ENCODE results near the gene INAFM1.

The INAFM1 gene

DNA sequence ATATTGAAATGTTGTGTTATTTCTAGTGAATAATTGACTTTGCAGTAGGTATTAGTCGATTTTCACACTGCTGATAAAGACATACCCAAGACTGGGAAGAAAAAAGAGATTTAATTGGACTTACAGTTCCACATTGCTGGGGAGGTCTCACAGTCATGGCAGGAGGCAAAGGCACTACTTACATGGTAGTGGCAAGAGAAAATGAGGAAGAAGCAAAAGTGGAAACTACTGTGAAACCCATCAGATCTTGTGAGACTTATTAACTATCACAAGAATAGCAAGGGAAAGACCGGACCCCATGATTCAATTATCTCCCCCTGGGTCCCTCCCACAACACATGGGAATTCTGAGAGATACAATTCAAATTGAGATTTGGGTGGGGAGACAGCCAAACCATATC lies 47.4 kb downstream of the INAFM1 start:
- no peak for DNase-seq (ENCODE audit: insufficient read length, low spot score)
- no peak for TF ChIP-seq POLR2A (IDR thresholded peaks at IDR 0.05; ENCODE audit: low read depth, low read length)
- FAIRE-seq, result no peak

DNA sequence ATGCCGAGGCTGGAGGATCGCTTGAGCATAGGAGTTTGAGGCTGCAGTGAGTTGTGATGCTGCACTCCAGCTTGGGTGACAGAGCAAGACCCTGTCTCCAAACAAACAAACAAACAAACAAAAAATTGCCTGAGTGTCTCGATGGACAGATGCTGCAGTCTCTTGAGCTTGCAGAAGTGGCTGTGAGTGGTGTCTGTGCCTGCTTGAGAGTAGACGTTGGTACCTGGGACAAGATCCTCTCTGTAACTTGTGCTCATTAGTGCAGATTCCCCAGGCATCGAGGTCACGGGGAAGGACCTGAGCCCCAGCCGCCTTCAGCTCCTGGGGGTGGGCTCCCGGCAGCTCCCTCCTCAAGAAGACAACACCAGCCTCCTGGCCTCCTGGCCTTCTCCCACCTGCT lies 48.7 kb downstream of the INAFM1 start:
- DNase-seq (ENCODE audit: insufficient read length, low spot score) (no peak), FAIRE-seq (no peak)
- TF ChIP-seq POLR2A (IDR thresholded peaks at IDR 0.05; ENCODE audit: low read depth, low read length), result no peak

DNA sequence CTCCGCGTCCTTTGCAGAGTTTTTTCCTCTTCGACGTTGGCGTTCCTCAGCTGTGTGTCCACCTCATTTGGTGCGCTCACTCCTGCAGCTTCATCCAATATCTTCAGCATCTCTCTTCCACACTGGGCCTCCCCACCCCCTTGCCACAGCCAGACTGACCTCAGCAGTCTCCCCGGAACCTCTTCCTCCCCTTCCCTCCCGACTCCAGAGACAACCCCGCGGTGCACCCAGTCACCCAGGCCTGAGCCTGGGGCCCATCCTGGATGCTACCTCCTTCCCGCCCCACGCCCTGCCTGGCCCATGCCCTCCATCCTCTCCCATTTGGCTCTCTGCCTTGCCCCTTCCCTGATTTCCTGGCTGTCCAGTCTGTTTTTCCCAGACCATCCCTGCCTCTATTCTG lies 49.2 kb downstream of the INAFM1 start:
- no peak for FAIRE-seq
- DNase-seq (ENCODE audit: insufficient read length, low spot score), result no peak
- TF ChIP-seq POLR2A (IDR thresholded peaks at IDR 0.05; ENCODE audit: low read depth, low read length), result no peak

DNA sequence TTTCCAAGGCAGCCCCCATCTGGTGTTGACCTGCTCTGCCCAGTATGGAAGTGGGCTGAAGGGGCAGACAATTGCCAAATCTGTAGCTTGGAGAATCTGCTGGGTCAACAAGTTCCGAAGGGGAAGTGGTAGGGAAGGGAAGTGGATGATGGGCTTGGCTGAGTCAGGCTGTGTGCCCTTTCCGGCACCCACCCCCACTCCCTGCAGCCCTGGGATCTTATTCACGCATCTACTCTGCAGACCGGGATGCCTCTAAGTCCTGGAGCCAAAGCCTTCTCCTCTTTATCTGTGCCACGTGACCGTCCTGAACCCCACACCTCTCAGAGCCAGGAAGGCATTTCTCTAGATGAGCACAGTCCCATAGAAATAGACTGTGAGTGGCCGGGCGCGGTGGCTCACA lies 49.8 kb downstream of the INAFM1 start:
- no peak for FAIRE-seq
- DNase-seq (ENCODE audit: insufficient read length, low spot score), result no peak
- no peak for TF ChIP-seq POLR2A (IDR thresholded peaks at IDR 0.05; ENCODE audit: low read depth, low read length)
